Tibial nerve (tissue), 4 donors: Measurements from ENCODE around the gene PROX1.

ENCODE experiments used
- EP300 ChIP-seq, 2 donors: sonication (generic); formaldehyde crosslinking; IDR thresholded peaks; one replicate each; pipeline ENCODE4 v1.6.1; 2017; ENCODE audit warnings: antibody characterized with exemption in 2 of 2, mild to moderate bottlenecking in 1 of 2
- TF ChIP-seq, protein P1 (sequence below), 5 experiments: fragments of 200-600 bp in 3 of 5; fragments of 450-650 bp in 2 of 5; sonication (generic) in 3 of 5; IDR thresholded peaks; one replicate each; pipeline ENCODE4 v1.5.1; 2016 to 2019; ENCODE audit warnings: antibody characterized with exemption in 5 of 5, mild to moderate bottlenecking in 3 of 5, moderate library complexity in 2 of 5

DNA sequence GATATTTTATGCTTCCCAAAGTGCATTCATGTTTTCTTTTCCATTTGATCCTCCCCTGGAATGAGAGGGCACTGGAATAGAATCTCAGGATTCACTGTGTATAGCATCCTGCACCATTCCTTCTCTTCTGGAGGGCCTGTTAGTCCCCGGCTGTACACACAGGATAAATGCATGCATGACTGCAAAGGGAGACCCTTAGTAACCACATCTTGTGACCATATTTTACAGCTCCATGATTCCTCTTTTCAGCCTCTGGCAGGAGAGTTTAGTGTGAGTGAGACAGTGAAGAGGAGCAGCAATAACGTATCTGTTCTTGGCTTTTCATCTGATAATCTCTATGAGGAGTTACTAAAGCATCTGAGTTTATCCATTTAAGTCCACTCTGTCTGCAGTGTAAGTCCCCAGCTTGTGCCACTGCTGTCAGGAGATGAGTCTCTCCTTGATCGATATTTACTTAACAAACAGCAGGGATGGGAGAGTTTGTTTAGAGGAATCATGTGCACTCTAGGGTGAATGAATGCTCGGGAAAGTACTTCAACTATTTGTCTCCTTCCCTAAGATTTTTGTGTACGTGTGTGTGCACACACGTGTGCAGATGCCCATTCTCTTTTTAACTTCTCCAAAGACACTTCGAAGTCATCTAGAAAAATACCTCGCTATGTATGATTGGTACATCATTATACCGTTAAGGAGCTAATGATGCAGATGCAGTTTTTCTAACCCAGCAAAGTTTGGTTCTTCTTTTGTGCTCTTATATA lies 41.1 kb downstream of the PROX1 start:
- TF ChIP-seq, protein P1, sequence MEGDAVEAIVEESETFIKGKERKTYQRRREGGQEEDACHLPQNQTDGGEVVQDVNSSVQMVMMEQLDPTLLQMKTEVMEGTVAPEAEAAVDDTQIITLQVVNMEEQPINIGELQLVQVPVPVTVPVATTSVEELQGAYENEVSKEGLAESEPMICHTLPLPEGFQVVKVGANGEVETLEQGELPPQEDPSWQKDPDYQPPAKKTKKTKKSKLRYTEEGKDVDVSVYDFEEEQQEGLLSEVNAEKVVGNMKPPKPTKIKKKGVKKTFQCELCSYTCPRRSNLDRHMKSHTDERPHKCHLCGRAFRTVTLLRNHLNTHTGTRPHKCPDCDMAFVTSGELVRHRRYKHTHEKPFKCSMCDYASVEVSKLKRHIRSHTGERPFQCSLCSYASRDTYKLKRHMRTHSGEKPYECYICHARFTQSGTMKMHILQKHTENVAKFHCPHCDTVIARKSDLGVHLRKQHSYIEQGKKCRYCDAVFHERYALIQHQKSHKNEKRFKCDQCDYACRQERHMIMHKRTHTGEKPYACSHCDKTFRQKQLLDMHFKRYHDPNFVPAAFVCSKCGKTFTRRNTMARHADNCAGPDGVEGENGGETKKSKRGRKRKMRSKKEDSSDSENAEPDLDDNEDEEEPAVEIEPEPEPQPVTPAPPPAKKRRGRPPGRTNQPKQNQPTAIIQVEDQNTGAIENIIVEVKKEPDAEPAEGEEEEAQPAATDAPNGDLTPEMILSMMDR (IDR thresholded peaks at IDR 0.05), result no peak
- TF ChIP-seq EP300 (IDR thresholded peaks at IDR 0.05), result no peak
